OCI-LY1 (cell line): Measurements from ENCODE around the gene ZNF362.

Experiments
- CTCF ChIP-seq: fragments of 200-600 bp; sonication (generic), shearing (Covaris generic); IDR thresholded peaks from 2 replicates; pipeline ENCODE4 v1.5.1; 2017; ENCODE audit warnings: mild to moderate bottlenecking, antibody characterized with exemption, low read length, moderate library complexity, mixed read lengths
- EZH2 ChIP-seq: fragments of 200-600 bp; sonication (generic), shearing (Covaris generic); IDR thresholded peaks from 2 replicates; pipeline ENCODE4 v1.8.0; 2017; ENCODE audit warnings: borderline replicate concordance, mixed run types, mild to moderate bottlenecking, antibody characterized with exemption, low read length, moderate library complexity, mixed read lengths

GRCh38 chr1:33305816-33306652 is 49.7 kb downstream of the ZNF362 start:
- no peak for TF ChIP-seq CTCF
- TF ChIP-seq EZH2: no peak
